ENCODE results near the gene CACNG1.

GRCh38 chr17:67026341-67026740, 18.0 kb upstream of the CACNG1 start:
- TF ChIP-seq CTCF (IDR thresholded peaks at IDR 0.05; ENCODE audit: low read length), result no peak
- TF ChIP-seq EZH2 (optimal IDR thresholded peaks at IDR 0.05; ENCODE audit: low read depth, low read length), result no peak
- no peak for TF ChIP-seq EZH2phosphoT487 (IDR thresholded peaks at IDR 0.05; ENCODE audit: low read length)

Measured in MM.1S (cell line).